Aorta (tissue), 5 donors: ENCODE measurements around the gene RPS15. TPM values are rescaled to one million over a fixed set of nuclear protein-coding genes. Genes with fewer than 3 reads are reported as not detected.

Experiments
- ATAC-seq: fragments of 200-7000 bp; cut with Tn5 transposase; one replicate; pipeline ENCODE4 v1.9.1; 2022; ENCODE audit warnings: moderate library complexity; ENCODE audit not compliant: low FRiP score
- DNase-seq, 2 donors: peaks; one replicate each; pipeline ENCODE4 v3.0.0-alpha.2; 2020
- H3K27ac ChIP-seq, 2 donors: one replicate each; pipeline ENCODE4 v1.5.1; 2013; ENCODE audit warnings: low read length in 2 of 2, mild to moderate bottlenecking in 2 of 2, moderate library complexity in 2 of 2, control low read depth in 1 of 2, inconsistent platforms in 1 of 2, low read depth in 1 of 2
- H3K27me3 ChIP-seq, 2 donors: one replicate each; pipeline ENCODE4 v1.6.1; 2013; ENCODE audit warnings: control low read depth in 1 of 2, low read length in 1 of 2, mild to moderate bottlenecking in 1 of 2, moderate library complexity in 1 of 2; ENCODE audit not compliant: insufficient read depth in 2 of 2, control insufficient read depth in 1 of 2
- H3K36me3 ChIP-seq, 2 donors: one replicate each; pipeline ENCODE4 v1.6.1; 2013; ENCODE audit warnings: control low read depth in 1 of 2, low read length in 1 of 2, mild to moderate bottlenecking in 1 of 2; ENCODE audit not compliant: insufficient read depth in 2 of 2, control insufficient read depth in 1 of 2
- H3K4me1 ChIP-seq, 2 donors: one replicate each; pipeline ENCODE4 v1.6.1; 2013; ENCODE audit warnings: low read length in 2 of 2, control low read depth in 1 of 2, mild to moderate bottlenecking in 1 of 2, moderate library complexity in 1 of 2; ENCODE audit not compliant: insufficient read depth in 2 of 2, control insufficient read depth in 1 of 2
- H3K4me3 ChIP-seq, 2 donors: one replicate each; pipeline ENCODE4 v1.5.1; 2013; ENCODE audit warnings: low read length in 2 of 2, control low read depth in 1 of 2, mild to moderate bottlenecking in 1 of 2
- H3K9me3 ChIP-seq: one replicate; pipeline ENCODE4 v1.6.1; 2013; ENCODE audit warnings: mild to moderate bottlenecking, low read length; ENCODE audit not compliant: control insufficient read depth
- WGBS, 2 donors: extraction: QIAGEN DNeasy Blood & Tissue Kit; methylation state at CpG; one replicate each; pipeline ENCODE4 v1.1.7; 2013; 5-methylcytosine and 5-hydroxymethylcytosine counted together
- intact Hi-C, 2 donors: fragments of 100-400 bp; cut with DNase I; formaldehyde crosslinking; loops; one replicate each; pipeline versions ENCODE4 v1.14.2 to v1.15.0; 2022
- polyA plus RNA-seq, 2 donors: library from polyadenylated mRNA; stranded (reverse); fragments of 200-250 nt; gene quantifications; one replicate each; pipeline ENCODE4 v1.2.3, GENCODE V29; 2013
- total RNA-seq, 2 donors: library from RNA; stranded (reverse); fragmentation: NEBNext Ultra II Directional; extraction: Animal tissue kit (Norgen Biotek cat#: 25700); gene quantifications; one replicate each; pipeline ENCODE4 v1.2.1, GENCODE V29; 2021
- donor health status: healthy with polysubstance abuse.
- donor health status: Bipolar disorder and iron deficiency.
- donor health status: DM: no; HTN: no; CAD: no.
- donor health status: DM: no; HTN: no; CAD: no.
- donor health status: DM: yes; HTN: yes; CAD: no.

Gene RPS15
- total and polyA plus RNA-seq, 4 donors = 707 to 2,878 (median 1,767) TPM

DNA sequence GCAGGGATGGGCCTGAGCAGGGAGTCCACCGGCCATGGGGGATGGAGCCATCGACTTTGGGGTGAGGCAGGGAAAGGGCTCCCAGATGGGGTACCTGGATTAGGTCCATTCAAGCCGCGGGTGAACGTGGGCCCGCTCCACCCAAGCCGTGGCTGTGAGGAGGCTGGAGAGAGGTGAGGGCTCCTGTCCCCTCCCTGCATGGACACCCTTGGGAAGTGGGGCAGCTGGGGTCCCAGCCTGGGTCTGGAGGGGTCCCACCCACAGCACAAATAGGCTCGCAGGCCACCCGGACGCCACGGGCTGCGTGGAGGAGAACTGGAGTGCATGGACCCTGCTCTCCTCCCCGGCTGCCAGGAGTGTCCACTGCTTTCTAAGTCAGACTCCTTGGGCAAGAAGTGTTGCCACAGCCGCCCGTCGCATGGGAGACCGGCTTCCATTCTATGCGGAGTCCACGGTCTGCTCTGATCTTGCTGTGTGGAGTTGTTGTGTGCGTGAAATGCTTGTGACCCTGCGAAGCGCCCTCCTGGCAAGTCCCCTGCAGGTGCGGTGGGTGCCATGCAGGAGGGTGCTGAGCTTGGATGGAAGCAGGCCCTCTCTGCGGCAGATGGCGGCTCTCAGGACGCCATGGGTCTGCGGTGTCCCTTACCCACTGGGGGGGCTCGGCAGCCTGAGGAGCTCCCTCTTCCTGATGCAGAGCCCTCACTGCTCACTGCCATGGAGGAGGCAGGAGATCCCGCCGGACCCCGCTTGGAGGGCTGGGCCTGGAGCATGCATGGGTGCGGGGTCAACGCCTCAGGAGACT is 28.8 kb upstream of the RPS15 start:
- H3K27ac ChIP-seq = peak overlapping the region in 1 of 2 donors; percentile 46
- intact Hi-C loops = loop anchor here in 1 of 2 donors (5.0 kb wide), 1 partner anchor 52 kb away; no protein-coding TSS in a partner anchor
- peak overlapping the region; percentile 95 to 97 for H3K4me3 ChIP-seq
- ATAC-seq = no peak
- DNase-seq = no peak
- no peaks in the 10 kb centered on the region for H3K36me3 ChIP-seq
- WGBS, 2 donors = 60 to 62% methylated on average over 33 of the region's 33 CpGs
- H3K9me3 ChIP-seq = no peaks in the 10 kb centered on the region
- no peaks in the 10 kb centered on the region for H3K27me3 ChIP-seq
- no peaks in the 10 kb centered on the region for H3K4me1 ChIP-seq

DNA sequence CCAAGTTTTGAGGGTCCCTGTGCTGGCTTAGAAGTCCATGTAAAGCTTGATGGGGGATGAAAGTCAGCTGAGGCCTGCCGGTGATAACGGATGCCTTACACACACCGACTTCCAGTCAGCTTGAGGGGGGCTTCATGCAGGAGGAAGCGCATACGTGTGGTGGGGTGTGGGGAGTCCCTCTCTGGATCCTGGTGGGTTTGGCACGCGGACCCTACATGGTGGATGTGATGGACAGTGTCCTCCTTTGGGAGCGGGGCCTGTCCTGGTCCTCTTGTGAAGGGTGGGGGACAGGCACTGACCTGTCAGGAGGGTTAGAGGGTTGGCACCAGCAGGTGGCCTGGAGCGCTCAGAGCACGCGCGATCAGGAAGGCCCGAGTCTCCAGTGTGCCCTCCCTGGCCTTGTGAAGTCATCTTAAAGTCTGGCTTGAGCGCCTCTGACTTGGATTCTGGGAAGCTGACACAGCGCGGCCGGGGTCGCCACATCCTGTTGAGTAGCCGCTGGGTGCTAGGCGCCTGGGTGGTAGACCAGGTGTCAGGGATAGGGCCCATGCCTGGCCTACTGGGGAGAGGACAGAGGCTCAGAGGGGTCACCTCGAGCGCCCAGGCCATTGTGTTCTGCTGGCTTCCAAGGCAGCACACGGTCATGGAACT is 27.9 kb upstream of the RPS15 start:
- Histone ChIP-seq H3K9me3 (no peaks in the 10 kb centered on the region), H3K4me3 (no peak overlapping the region), H3K27ac (no peak overlapping the region), H3K27me3 (no peaks in the 10 kb centered on the region), H3K36me3 (no peaks in the 10 kb centered on the region), H3K4me1 (no peaks in the 10 kb centered on the region)
- intact Hi-C loops = loop anchor here in 1 of 2 donors (5.0 kb wide), 1 partner anchor 53 kb away; no protein-coding TSS in a partner anchor
- ATAC-seq (no peak), DNase-seq (no peak)
- WGBS, 2 donors = 84 to 85% methylated on average over 23 of the region's 23 CpGs

DNA sequence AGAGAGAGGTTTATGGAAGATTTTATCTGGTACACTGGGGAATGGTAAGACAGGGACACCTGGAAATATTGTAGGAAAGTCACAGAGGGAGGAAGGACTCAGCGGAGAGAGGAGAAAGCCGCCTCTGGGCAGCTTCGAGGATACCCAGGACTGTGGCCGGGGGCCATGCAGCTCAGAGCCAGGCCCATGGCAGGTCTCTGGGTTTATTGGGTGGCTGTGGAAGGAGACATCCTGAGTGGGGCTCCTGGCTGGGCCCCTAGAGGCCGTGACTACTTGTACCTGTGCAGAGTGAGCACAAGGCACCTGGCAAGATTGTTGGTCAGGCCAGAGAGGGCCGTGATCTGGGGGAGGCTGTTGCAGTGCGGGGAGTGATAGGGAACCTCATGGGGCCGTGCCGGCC is 27.4 kb upstream of the RPS15 start:
- no peaks in the 10 kb centered on the region for H3K9me3 ChIP-seq
- H3K27ac ChIP-seq = no peak overlapping the region
- WGBS, 2 donors = 80 to 84% methylated on average over 9 of the region's 9 CpGs
- no peak for DNase-seq
- no peak overlapping the region for H3K4me3 ChIP-seq
- ATAC-seq = no peak
- H3K27me3 ChIP-seq = no peaks in the 10 kb centered on the region
- no peaks in the 10 kb centered on the region for H3K4me1 ChIP-seq
- intact Hi-C loops = loop anchor here in 1 of 2 donors (5.0 kb wide), 1 partner anchor 53 kb away; no protein-coding TSS in a partner anchor
- no peaks in the 10 kb centered on the region for H3K36me3 ChIP-seq

DNA sequence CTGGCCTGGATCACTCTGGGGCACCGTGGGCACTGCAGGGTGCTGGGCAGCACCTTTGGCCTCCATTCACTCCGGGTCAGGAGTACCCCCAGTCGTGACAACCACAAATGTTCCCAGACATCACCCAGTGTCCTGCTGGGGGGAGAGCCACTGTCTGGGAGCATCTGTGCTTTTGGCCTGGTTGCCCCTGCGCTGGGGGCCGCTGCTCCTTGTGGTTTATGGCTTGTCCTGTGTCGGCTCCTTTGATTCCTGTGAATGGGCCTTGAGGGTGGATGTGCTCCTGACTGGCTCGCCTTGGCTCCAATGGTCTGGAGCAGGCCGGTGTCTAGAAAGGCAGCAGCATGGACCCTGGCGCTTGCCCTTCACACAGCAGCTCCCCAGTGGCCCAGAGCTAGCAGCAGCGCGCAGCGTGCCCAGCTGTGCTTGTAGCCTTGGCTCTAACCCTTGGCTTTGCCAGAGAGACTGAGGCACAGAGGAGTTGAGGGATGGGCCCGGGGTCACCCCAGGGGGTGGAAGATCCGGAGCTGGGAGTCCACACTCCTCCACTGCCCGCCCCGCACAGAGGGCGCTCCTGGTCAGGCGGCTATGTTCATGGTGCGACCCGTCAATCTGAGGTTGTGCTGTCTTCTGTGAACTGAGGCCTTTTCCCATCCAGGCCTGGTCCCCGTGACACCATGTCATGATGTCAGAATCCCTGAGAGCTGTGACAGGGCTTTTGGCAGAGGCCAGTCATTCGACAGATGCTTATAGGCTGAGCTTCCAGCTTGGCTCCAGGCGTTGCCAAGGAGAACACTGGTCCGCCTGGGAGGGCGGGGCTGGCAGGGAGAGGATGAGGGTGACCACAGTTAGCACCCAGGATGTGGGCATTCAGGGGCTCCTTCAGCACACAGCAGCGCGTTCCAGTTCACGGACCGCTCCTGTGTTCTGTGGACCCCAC is 26.7 kb upstream of the RPS15 start:
- no peaks in the 10 kb centered on the region for H3K9me3 ChIP-seq
- ATAC-seq = no peak
- DNase-seq = peak in 1 of 2 donors; percentile 70
- H3K27ac ChIP-seq = no peak overlapping the region
- 61 to 65% methylated on average over 29 of the region's 29 CpGs for WGBS, 2 donors
- H3K27me3 ChIP-seq = no peaks in the 10 kb centered on the region
- no peaks in the 10 kb centered on the region for H3K4me1 ChIP-seq
- no peaks in the 10 kb centered on the region for H3K36me3 ChIP-seq
- intact Hi-C loops = loop anchor here in 1 of 2 donors (5.0 kb wide), 1 partner anchor 54 kb away; no protein-coding TSS in a partner anchor
- H3K4me3 ChIP-seq = no peak overlapping the region

DNA sequence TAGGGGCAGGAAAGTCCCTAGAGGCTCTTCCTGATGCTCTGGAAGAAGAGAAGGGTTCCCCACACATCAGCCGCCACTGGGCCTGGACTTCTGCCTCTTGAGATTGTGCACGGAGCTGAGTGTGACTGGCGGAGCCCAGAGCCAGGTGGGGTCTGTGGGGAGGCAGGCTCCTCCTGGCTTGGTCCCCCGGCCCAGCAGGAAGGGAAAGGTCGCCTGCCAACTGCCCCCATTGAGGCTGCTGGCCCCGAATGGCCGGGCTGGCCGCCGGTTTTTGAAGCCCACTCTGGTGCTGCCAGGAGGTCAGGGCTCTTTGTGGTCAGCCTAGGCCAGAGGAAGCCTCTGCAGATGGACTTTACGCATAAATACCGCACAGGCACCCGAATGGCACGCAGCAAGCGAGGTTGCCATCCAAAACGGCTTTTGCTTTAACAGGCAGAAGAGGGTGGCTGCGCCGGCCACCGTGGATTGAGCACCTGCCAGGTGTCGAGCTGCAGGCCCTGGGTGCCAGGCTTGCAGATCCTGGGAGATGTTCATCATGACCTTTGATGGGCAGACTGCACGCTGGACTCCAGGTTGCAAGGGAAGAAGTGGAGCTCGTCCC is 25.8 kb upstream of the RPS15 start:
- no peak overlapping the region for H3K4me3 ChIP-seq
- no peak overlapping the region for H3K27ac ChIP-seq
- no peaks in the 10 kb centered on the region for H3K27me3 ChIP-seq
- ATAC-seq (no peak), DNase-seq (no peak)
- no peaks in the 10 kb centered on the region for H3K9me3 ChIP-seq
- H3K4me1 ChIP-seq = no peaks in the 10 kb centered on the region
- no peaks in the 10 kb centered on the region for H3K36me3 ChIP-seq
- intact Hi-C loops = loop anchor here in 1 of 2 donors (5.0 kb wide), 1 partner anchor 55 kb away; no protein-coding TSS in a partner anchor
- 75 to 77% methylated on average over 21 of the region's 21 CpGs for WGBS, 2 donors

DNA sequence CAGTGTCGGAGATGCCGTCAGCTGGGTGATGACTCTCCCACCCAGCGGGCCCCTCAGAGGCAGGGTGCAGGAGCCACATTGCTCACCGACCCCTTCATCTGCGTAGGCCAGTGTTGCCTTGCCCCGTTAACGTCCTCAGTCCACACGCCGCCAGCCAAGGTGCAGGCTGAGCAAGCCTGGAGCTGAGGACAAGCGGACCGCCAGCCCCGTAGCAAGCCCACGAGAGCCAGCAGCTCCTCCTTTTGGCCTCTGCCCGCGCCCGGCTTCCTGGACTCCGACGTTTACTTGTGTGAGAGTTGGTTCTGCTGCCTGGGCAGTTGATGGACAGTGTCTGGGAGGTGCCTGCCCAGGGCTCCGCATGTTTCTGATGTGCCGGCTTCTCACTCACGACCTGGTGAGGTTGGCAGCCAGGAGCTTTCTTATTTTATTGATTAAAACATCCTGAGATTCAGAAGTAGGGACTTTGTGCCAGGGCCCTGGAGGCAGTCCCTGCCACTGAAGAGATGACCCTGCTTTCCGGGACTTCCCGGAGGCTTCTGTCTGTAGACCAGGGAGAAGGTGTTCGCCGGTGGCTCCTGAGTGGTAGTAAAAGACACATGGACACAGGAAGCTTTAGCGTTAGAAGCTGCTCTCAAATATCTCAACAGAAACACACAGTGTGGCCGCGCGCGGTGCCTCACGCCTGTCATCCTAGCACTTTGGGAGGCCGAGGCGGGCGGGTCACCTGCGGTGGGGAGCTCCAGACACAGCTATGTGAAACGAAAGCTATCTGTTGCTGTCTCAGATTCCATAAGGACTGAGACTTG is 25.0 kb upstream of the RPS15 start:
- intact Hi-C loops = loop anchor here in 1 of 2 donors (5.0 kb wide), 1 partner anchor 56 kb away; no protein-coding TSS in a partner anchor
- DNase-seq = no peak
- no peaks in the 10 kb centered on the region for H3K9me3 ChIP-seq
- no peak overlapping the region for H3K27ac ChIP-seq
- ATAC-seq = no peak
- H3K27me3 ChIP-seq = no peaks in the 10 kb centered on the region
- H3K4me1 ChIP-seq = no peaks in the 10 kb centered on the region
- 82% methylated on average over 35 to 36 of the region's 36 CpGs for WGBS, 2 donors
- no peaks in the 10 kb centered on the region for H3K36me3 ChIP-seq
- H3K4me3 ChIP-seq = no peak overlapping the region

DNA sequence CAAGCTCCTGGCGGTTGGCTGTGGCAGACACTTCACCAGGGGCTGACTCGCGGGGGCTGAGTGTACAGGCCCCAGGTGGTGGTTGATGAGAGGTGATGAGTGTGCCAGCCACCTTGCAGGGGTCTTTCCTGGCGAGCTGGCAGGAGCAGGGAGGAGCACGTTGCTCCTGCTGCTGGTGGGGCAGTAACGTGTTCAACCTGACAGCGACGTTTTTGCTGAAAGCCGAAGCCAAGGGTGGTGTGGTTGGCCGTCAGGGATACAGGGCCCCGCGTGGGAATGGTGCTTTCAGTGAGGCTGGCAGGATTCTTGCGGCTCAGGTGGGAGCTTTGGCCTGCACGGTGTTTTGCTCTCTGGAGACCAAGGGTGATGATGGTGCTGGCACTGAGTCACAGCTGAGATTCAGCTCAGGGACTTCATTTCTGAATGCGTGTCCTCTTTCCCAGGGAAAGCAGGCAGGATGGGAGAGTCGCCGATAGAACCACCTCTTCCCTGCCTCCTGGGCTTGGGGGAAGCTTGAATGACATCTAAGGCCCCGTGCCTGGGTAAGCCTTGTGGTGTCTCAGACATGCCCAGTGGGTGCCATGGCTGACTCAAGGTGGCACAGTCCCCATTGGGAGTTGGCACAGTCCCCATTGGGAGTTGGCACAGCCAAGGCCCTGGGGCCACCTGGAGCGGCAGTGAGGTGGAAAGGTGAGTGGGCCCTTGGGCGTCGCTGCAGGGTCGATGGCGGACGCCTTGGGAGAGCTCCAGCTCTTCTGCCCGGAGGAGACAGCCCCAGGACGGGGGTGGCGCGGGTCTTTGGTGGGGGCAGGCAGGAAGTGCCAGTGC is 22.0 kb upstream of the RPS15 start:
- Histone ChIP-seq H3K27ac (peak overlapping the region; percentile 2 to 16), H3K9me3 (no peaks in the 10 kb centered on the region), H3K4me1 (no peaks in the 10 kb centered on the region), H3K27me3 (no peaks in the 10 kb centered on the region), H3K36me3 (no peaks in the 10 kb centered on the region), H3K4me3 (no peak overlapping the region)
- DNase-seq (no peak), ATAC-seq (peak; percentile 4)
- WGBS, 2 donors = 43 to 46% methylated on average over 28 of the region's 28 CpGs
- intact Hi-C loops = no loop called here
